HepG2 (cell line): ENCODE results near the gene HADHA. TPM values are rescaled to one million over a fixed set of nuclear protein-coding genes. Genes with fewer than 3 reads are reported as not detected.

Experiments used
- ATAC-seq: fragments of 200-7000 bp; cut with Tn5 transposase; 3 replicates; pipeline ENCODE4 v1.9.1; 2020; ENCODE audit warnings: mild to moderate bottlenecking, moderate library complexity
- BruUV-seq: library from RNA; stranded (reverse); fragments of 400-500 nt; replicated peaks from 2 replicates; lab custom pipeline; 2021; lab: Mats Ljungman, UMichigan
- CTCF ChIA-PET: fragments of 300-600 bp; formaldehyde crosslinking; extraction: SDS; loops from one replicate; lab custom pipeline; 2021; ENCODE audit warnings: low total read pairs, inconsistent platforms, low intra/inter-chr PET ratio; lab: Yijun Ruan, JAX
- POLR2A ChIA-PET: fragments of 350-600 bp; sonication (Branson Sonifier 250); formaldehyde crosslinking; loops from one replicate; lab custom pipeline; 2020; ENCODE audit warnings: antibody characterized with exemption, inconsistent platforms; lab: Yijun Ruan, JAX
- DNase-seq: peaks from one replicate; pipeline ENCODE4 v3.0.0-alpha.2; 2015; ENCODE audit warnings: low spot score
- FAIRE-seq: peaks from 3 replicates; lab custom pipeline; 2011; peaks lifted over from hg19 to GRCh38; lab: Jason Lieb, UNC
- H2AFZ ChIP-seq: one replicate; pipeline ENCODE4 v1.6.1; 2011; ENCODE audit warnings: low read length, inconsistent platforms
- H3K27ac ChIP-seq: fragments of 300-600 bp; 3 replicates; pipeline ENCODE4 v1.8.0; 2011; ENCODE audit warnings: mixed run types, mild to moderate bottlenecking, mixed read lengths, low read length, inconsistent platforms; ENCODE audit not compliant: insufficient read depth; ENCODE audit errors: extremely low read length
- H3K27me3 ChIP-seq, 2 experiments: fragments of 200-600 bp in 1 of 2; 2 replicates in 1 of 2; 3 replicates in 1 of 2; pipeline versions ENCODE4 v1.6.0 to v1.8.0; 2011; ENCODE audit warnings: low read length in 2 of 2, mild to moderate bottlenecking in 2 of 2, moderate library complexity in 2 of 2, inconsistent platforms in 1 of 2; ENCODE audit not compliant: insufficient read depth in 2 of 2, control insufficient read depth in 1 of 2
- H3K36me3 ChIP-seq, 2 experiments: fragments of 200-600 bp in 1 of 2; replicated peaks in 1 of 2; 2 replicates in 1 of 2; 3 replicates in 1 of 2; pipeline versions ENCODE4 v1.5.1 to v1.8.0; 2011; ENCODE audit warnings: low read length in 2 of 2, inconsistent platforms in 1 of 2; ENCODE audit not compliant: insufficient read depth in 2 of 2, control insufficient read depth in 1 of 2
- H3K4me1 ChIP-seq: 2 replicates; pipeline ENCODE4 v1.5.1; 2012; ENCODE audit warnings: low read length, inconsistent platforms; ENCODE audit not compliant: insufficient read depth
- H3K4me2 ChIP-seq: 2 replicates; pipeline ENCODE4 v1.6.0; 2011; ENCODE audit warnings: low read depth, low read length, inconsistent platforms
- H3K4me3 ChIP-seq, 3 experiments: fragments of 200-600 bp in 1 of 3; sonication (generic), shearing (Covaris generic) in 1 of 3; replicated peaks in 1 of 3; 2 replicates each; pipeline ENCODE4 v1.5.1; 2011 to 2016; ENCODE audit warnings: low read length in 3 of 3, inconsistent platforms in 2 of 3, low read depth in 2 of 3, mild to moderate bottlenecking in 2 of 3, control low read depth in 1 of 3, mixed read lengths in 1 of 3; ENCODE audit not compliant: insufficient read depth in 1 of 3
- H3K79me2 ChIP-seq: one replicate; pipeline ENCODE4 v1.6.1; 2011; ENCODE audit warnings: low read length, inconsistent platforms; ENCODE audit not compliant: insufficient read depth
- H3K9ac ChIP-seq: 2 replicates; pipeline ENCODE4 v1.6.0; 2011; ENCODE audit warnings: mild to moderate bottlenecking, low read depth, low read length, inconsistent platforms; ENCODE audit not compliant: insufficient read depth
- H3K9me3 ChIP-seq: 2 replicates; pipeline ENCODE4 v1.5.1; 2012; ENCODE audit warnings: mild to moderate bottlenecking, low read length
- H4K20me1 ChIP-seq: 2 replicates; pipeline ENCODE4 v1.6.0; 2011; ENCODE audit warnings: inconsistent platforms, mild to moderate bottlenecking, low read length, moderate library complexity; ENCODE audit not compliant: insufficient read depth
- DMAP1 ChIP-seq: IDR thresholded peaks from 2 replicates; pipeline ENCODE4 v1.6.1; 2016
- KIAA2018 ChIP-seq: sonication (generic); formaldehyde crosslinking; IDR thresholded peaks from 2 replicates; pipeline ENCODE4 v1.5.0; 2020; ENCODE audit warnings: mild to moderate bottlenecking, missing genetic modification reagents, borderline replicate concordance
- RARA ChIP-seq: IDR thresholded peaks from 2 replicates; pipeline ENCODE4 v1.6.1; 2016; ENCODE audit warnings: missing genetic modification reagents, missing compliant biosample characterization
- ZNF101 ChIP-seq: sonication (generic); formaldehyde crosslinking; IDR thresholded peaks from 2 replicates; pipeline ENCODE4 v1.4.0; 2020; ENCODE audit warnings: mild to moderate bottlenecking, low read depth, missing genetic modification reagents, borderline replicate concordance
- ZNF280D ChIP-seq: sonication (generic); formaldehyde crosslinking; IDR thresholded peaks from 2 replicates; pipeline ENCODE4 v1.5.1; 2020; ENCODE audit warnings: mild to moderate bottlenecking, missing genetic modification reagents
- ZNF292 ChIP-seq: sonication (generic); formaldehyde crosslinking; IDR thresholded peaks from 2 replicates; pipeline ENCODE4 v1.8.1; 2022; ENCODE audit warnings: mild to moderate bottlenecking, low read depth, missing genetic modification reagents, borderline replicate concordance
- WGBS: methylation state at CpG from one replicate; pipeline ENCODE4 v1.1.6; 2017; ENCODE audit warnings: low lambda C conversion rate; 5-methylcytosine and 5-hydroxymethylcytosine counted together
- in situ Hi-C: cut with HindIII; loops from 2 replicates; pipeline ENCODE4 v1.10.0; 2017; ENCODE audit warnings: low pct_unique_long_range_greater_than_20kb; ENCODE audit not compliant: extremely low pct_ligation_motif_present
- intact Hi-C: fragments of 100-400 bp; cut with micrococcal nuclease; formaldehyde crosslinking; loops from one replicate; pipeline ENCODE4 v1.10.0; 2022; ENCODE audit not compliant: unreplicated experiment
- polyA plus RNA-seq, 8 experiments: library from polyadenylated mRNA; depleted of rRNA in 3 of 8; stranded (reverse) in 7 of 8; unstranded in 1 of 8; fragments of >200 nt; fragmentation: Illumina TruSeq in 4 of 8; extraction: Trizol in 4 of 8; gene quantifications; 2 replicates each; pipeline versions ENCODE4 v1.2.1 to v1.2.3, GENCODE V29; 2011 to 2016; ENCODE audit warnings: low read depth in 4 of 8, missing spikeins in 1 of 8, mixed read lengths in 1 of 8; ENCODE audit not compliant: insufficient read depth in 1 of 8
- total RNA-seq, 5 experiments: library from RNA; depleted of rRNA; stranded (reverse); fragments of >200 nt; fragmentation: Illumina TruSeq; extraction: Trizol; gene quantifications; 2 replicates each; pipeline ENCODE4 v1.2.3, GENCODE V29; 2016; ENCODE audit warnings: low read depth in 1 of 5

The HADHA gene
- total and polyA plus RNA-seq, 2 of the 13 experiments (the other 11 are each of a cell fraction or from before 2014, with no cell fraction given), result 102 to 270 TPM

GRCh38 chr2:26169681-26170414 lies 74.6 kb downstream of the HADHA start:
- no peaks in the 10 kb centered on the region; the same call in 1 of the 2 replicates for H4K20me1 ChIP-seq
- DNase-seq (no peak), FAIRE-seq (no peak), ATAC-seq (peak; percentile 11; the same call in 2 of the 3 replicates)
- no peak overlapping the region for H3K27ac ChIP-seq
- no TSS peak for BruUV-seq
- no peak overlapping the region for H3K4me2 ChIP-seq
- WGBS, result 59% methylated on average over 14 of the region's 14 CpGs
- H2AFZ ChIP-seq, result no peak overlapping the region
- ChIA-PET POLR2A (no interaction called here), CTCF (no interaction called here)
- H3K79me2 ChIP-seq, result no peaks in the 10 kb centered on the region
- H3K4me3 ChIP-seq, result no peak overlapping the region
- H3K9ac ChIP-seq, result no peak overlapping the region
- intact Hi-C loops (loop anchor here (5.0 kb wide), 1 partner anchor 157 kb away; no protein-coding TSS in a partner anchor), in situ Hi-C loops (no loop called here)
- no peak for TF ChIP-seq ZNF280D (CRISPR knock-in tag)
- TF ChIP-seq DMAP1 (CRISPR knock-in tag), result no peak
- no peak for TF ChIP-seq RARA
- TF ChIP-seq ZNF292 (CRISPR knock-in tag), result no peak
- no peak for TF ChIP-seq KIAA2018 (CRISPR knock-in tag)
- TF ChIP-seq ZNF101 (CRISPR knock-in tag), result no peak
- peaks cover 8 to 33% of the 10 kb centered on the region in 2 experiments for H3K27me3 ChIP-seq
- H3K9me3 ChIP-seq, result no peaks in the 10 kb centered on the region
- peaks cover 10% of the 10 kb centered on the region for H3K4me1 ChIP-seq
- no peaks in the 10 kb centered on the region for H3K36me3 ChIP-seq
